ENCODE results near the gene ALG5.

DNA sequence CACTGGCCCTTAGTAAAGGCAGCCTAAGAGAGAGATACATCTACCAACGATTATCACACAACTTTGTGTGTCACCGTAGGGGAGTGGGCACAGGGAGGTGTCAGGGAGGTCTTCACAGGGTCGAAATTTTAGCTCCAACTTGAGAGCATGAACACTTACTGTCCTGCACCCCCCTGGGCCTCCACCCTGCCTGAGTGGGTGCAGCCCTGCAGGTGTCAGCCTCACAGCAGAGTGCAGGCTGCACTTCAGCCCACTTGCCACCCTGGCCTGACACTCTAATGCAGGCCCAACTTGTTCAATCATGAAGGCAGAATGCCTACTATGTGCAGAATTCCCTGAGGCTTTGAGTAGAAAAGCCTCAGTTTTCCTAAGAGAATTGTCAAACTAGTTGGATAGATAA lies 75.1 kb downstream of the ALG5 start:
- TF ChIP-seq POLR2A (IDR thresholded peaks at IDR 0.05) (no peak), CTCF (IDR thresholded peaks at IDR 0.05) (no peak)
